Neuron (in vitro differentiated cells): ENCODE data around the gene NPPB.

Experiments
- H2AFZ ChIP-seq: one replicate; pipeline ENCODE4 v1.6.1; 2013; ENCODE audit warnings: low read depth, mild to moderate bottlenecking, inconsistent platforms, low read length, moderate library complexity
- H3K27me3 ChIP-seq: one replicate; pipeline ENCODE4 v1.6.1; 2013; ENCODE audit warnings: low read length; ENCODE audit not compliant: insufficient read depth
- H3K36me3 ChIP-seq: one replicate; pipeline ENCODE4 v1.6.1; 2013; ENCODE audit warnings: low read length; ENCODE audit not compliant: insufficient read depth
- H3K4me1 ChIP-seq: one replicate; pipeline ENCODE4 v1.6.1; 2013; ENCODE audit warnings: low read length; ENCODE audit not compliant: insufficient read depth
- H3K4me3 ChIP-seq: 2 replicates; pipeline ENCODE4 v1.5.1; 2013; ENCODE audit warnings: mild to moderate bottlenecking, low read length, moderate library complexity
- H3K9me3 ChIP-seq: one replicate; pipeline ENCODE4 v1.6.1; 2013; ENCODE audit warnings: low read length

The NPPB gene

GRCh38 chr1:11826946-11827345 is 31.8 kb downstream of the NPPB start:
- H3K9me3 ChIP-seq = no peaks in the 10 kb centered on the region
- H3K4me1 ChIP-seq = no peaks in the 10 kb centered on the region
- H3K36me3 ChIP-seq = peaks cover 82% of the 10 kb centered on the region
- no peak overlapping the region for H3K4me3 ChIP-seq
- no peaks in the 10 kb centered on the region for H3K27me3 ChIP-seq
- no peak overlapping the region for H2AFZ ChIP-seq

DNA sequence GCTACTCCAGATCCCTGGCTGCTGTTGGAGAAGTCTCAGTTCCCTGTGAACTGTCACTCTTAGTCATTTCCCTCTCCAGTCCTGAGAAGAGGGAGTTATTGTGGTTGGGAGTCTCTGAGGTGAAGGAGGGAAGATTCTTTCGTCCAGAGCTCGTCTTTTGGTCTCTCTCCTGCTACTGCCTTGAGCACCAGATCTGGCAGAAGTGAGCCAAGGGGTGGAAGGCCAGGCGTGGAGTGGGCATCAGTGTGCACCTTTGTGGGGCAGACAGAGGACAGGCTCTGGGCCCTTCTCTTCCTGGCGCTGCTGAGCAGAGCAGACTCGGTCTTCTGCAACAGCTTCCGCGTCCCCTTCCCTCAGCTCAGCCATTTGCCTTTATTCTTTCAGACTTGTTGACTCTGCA is 33.6 kb downstream of the NPPB start:
- Histone ChIP-seq H3K4me3 (no peak overlapping the region), H2AFZ (no peak overlapping the region), H3K9me3 (no peaks in the 10 kb centered on the region), H3K27me3 (no peaks in the 10 kb centered on the region), H3K36me3 (peaks cover 80% of the 10 kb centered on the region), H3K4me1 (no peaks in the 10 kb centered on the region)

DNA sequence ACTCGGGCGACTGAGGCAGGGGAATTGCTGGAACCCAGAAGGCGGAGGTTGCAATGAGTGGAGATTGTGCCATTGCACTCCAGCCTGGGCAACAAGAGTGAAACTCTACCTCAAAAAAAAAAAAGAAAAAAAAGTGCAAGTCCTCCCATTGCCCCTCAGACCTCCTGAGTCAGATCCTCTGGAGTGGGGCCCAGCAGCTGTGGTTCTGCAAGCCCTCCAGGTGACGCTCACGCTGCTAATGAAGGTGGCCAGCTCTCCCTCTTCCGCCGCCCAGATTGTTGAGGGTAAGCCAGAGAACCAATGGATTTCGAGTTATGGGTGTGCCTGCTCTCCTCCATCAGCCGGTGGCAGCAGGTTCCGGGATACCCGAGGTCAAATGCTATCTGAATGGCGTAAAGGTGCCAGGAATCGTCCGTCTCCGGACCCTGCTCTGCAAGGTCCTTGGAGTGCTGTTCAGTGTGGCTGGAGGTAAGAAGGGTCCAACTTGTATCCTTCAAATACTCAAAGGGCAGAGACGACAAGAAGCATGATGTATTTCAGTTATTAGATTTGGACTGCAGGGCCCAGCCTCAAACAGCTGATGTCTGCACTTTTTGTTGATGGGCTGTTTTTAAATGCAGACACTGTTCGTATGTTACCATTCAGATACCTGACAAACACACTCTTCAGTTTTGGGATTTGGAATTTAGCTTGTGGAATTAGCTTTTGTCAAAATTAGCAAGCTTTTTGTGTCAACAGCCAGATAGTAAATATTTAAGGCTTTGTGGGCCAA is 35.2 kb downstream of the NPPB start:
- peaks cover 81% of the 10 kb centered on the region for H3K36me3 ChIP-seq
- H3K27me3 ChIP-seq = no peaks in the 10 kb centered on the region
- H3K9me3 ChIP-seq = no peaks in the 10 kb centered on the region
- no peak overlapping the region for H3K4me3 ChIP-seq
- no peaks in the 10 kb centered on the region for H3K4me1 ChIP-seq
- H2AFZ ChIP-seq = no peak overlapping the region

- Histone ChIP-seq H3K27me3 (no peaks in the 10 kb centered on the region), H3K9me3 (no peaks in the 10 kb centered on the region), H2AFZ (no peak overlapping the region), H3K4me1 (no peaks in the 10 kb centered on the region), H3K36me3 (peaks cover 80% of the 10 kb centered on the region), H3K4me3 (no peak overlapping the region)
Observed at GRCh38 chr1:11822091-11822490, 36.7 kb downstream of the NPPB start.

DNA sequence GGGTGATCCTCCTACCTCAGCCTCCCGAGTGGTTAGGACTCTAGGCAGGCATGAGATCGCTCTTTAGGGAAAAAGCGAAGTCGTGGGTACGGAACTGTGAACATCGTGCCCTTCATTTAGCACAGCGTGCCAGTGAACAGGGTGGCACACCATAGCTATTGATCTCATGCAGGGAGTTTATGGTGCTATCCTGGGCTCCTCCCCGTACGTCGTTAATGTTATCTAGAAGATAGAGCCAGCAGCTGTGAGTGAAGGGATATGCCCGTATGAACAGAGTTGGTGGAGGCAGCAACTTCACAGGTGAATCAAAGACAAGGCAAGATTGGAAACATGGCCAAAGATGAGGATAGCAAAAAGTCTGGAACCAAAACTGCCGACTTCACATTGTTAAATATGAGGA is 41.6 kb downstream of the NPPB start:
- peaks cover 75% of the 10 kb centered on the region for H3K36me3 ChIP-seq
- H3K27me3 ChIP-seq = no peaks in the 10 kb centered on the region
- no peaks in the 10 kb centered on the region for H3K9me3 ChIP-seq
- no peak overlapping the region for H2AFZ ChIP-seq
- no peak overlapping the region for H3K4me3 ChIP-seq
- H3K4me1 ChIP-seq = no peaks in the 10 kb centered on the region

DNA sequence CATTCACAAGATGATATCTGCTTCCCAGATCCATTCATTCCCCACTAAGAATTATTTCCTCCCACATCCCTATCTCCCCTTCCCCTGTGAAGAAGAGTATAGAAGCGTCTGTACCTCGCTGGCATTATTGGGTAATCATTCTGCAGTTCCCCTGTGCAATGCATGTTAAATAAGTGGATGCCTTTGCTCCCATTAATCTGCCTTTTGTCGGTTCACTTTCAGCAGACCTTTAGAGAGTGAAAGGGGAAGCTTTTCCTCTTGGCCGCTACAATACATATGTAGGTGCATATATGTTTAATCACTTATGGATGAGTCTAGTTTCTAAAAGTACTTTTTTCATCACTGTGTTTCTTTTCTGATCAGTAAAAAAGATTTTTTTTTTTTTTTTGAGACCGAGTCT is 45.7 kb downstream of the NPPB start:
- no peaks in the 10 kb centered on the region for H3K9me3 ChIP-seq
- H2AFZ ChIP-seq = no peak overlapping the region
- peaks cover 82% of the 10 kb centered on the region for H3K36me3 ChIP-seq
- H3K27me3 ChIP-seq = no peaks in the 10 kb centered on the region
- H3K4me3 ChIP-seq = no peak overlapping the region
- peaks cover 3% of the 10 kb centered on the region for H3K4me1 ChIP-seq
